Body of pancreas (tissue), 2 donors: ENCODE results near the gene IL19. TPM values are rescaled to one million over a fixed set of nuclear protein-coding genes. Genes with fewer than 3 reads are reported as not detected.

Experiments used
- small RNA-seq: library from RNA; depleted of rRNA; stranded (forward); fragments of <200 nt; gene quantifications from one replicate; pipeline ENCODE3, GENCODE V24; 2016
- total RNA-seq, 2 donors: library from RNA; depleted of rRNA; stranded (reverse); fragments of >200 nt; gene quantifications; one replicate each; pipeline ENCODE4 v1.1.0, GENCODE V29; 2016

IL19 gene
- total RNA-seq, 2 donors from 2014 or later: not detected

Small RNA genes lying within 50 kb of the gene (small RNA-seq; reads per million reads assigned to genes)
- gene RF00019: not detected

Other genes starting within 250 kb of the IL19 start
- gene EIF2D, start 158.3 kb upstream of the IL19 start, total RNA-seq: 10 to 100 TPM; 25.9 to 55.4 TPM
- 1 to 10 TPM; 1.6 to 4.7 TPM for gene DYRK3, start 135.2 kb upstream of the IL19 start, total RNA-seq
- gene MAPKAPK2, start 85.9 kb upstream of the IL19 start, total RNA-seq: 10 to 100 TPM; 29.1 to 46.5 TPM
- gene IL10, start 1.7 kb downstream of the IL19 start, total RNA-seq: 1 to 10 TPM in 1 of 2 donors, not detected in 1; 1.0 TPM
- not detected for gene IL20, start 94.8 kb downstream of the IL19 start, total RNA-seq
- not detected for gene IL24, start 126.7 kb downstream of the IL19 start, total RNA-seq
- gene FCMR, start 151.2 kb downstream of the IL19 start, total RNA-seq: 1 to 10 TPM in 1 of 2 donors, not detected in 1; 2.3 TPM
- 10 to 100 TPM; 14.8 to 45.1 TPM for gene PIGR, start 175.7 kb downstream of the IL19 start, total RNA-seq
- not detected for gene FCAMR, start 199.7 kb downstream of the IL19 start, total RNA-seq